UCSD-AML1 (cell line): ENCODE data around the gene TXNDC5.

Experiments used
- DNase-seq: peaks from one replicate; lab custom pipeline; 2025; ENCODE audit not compliant: unreplicated experiment; lab: John Stamatoyannopoulos, UW

TXNDC5 gene

DNA sequence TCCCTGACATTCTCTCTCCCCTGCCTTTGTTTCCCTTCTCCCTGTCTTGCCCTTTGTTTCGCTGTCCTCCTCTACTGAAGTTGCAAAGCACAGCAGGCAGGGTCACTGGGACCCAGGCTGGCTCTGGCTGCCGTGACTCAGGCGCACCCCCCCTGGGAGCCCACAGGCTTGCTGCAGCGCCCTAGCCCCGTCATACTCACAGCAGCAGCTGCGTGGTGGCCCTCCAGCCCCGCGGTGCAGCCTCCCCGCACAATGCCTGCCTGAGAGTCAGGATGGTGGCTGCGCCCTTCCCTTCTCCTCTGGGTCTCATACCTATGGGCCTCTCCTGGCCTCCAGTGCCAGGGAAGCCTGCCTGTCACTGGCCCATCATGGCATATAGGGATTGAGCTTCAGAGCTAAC, 41.7 kb downstream of the TXNDC5 start:
- no peak for DNase-seq

DNA sequence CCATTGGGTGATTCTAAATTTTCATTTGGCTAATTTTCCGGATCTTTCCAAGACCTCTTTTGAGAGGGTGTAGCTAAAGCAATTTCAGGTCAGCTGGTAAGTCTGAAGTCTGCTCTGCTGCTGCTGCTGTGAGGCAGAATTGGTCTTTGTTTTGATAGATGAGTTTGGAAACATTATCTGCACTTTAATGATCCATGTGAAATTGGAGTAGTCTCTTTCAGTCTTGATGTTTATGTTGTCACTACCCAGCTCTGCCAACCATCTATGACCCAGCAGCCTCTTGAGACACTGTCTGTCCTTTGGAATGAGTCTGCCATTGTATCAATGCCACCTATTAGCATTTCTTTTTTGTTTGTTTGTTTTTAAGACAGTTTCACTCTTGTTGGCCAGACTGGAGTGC, 44.1 kb downstream of the TXNDC5 start:
- DNase-seq, result no peak

DNA sequence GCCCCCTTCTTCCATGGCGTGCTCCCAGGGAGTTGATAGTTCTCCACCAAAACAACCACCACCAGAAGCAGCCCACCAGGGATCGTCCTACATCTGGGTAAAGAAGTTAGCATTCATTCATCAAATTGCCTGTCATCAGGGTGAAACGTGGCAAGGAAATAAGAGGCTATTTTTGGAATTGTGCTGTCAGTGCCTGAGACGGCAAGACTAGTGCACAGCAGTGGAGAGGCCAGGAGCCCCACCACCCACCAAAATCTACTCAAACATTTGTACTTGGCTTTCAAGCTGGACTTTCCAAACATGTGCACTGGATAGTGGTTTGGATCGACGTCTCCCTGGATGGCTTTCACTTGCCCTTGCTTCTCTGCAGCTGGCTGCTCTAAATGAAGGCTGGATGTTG, 44.8 kb downstream of the TXNDC5 start:
- no peak for DNase-seq

DNA sequence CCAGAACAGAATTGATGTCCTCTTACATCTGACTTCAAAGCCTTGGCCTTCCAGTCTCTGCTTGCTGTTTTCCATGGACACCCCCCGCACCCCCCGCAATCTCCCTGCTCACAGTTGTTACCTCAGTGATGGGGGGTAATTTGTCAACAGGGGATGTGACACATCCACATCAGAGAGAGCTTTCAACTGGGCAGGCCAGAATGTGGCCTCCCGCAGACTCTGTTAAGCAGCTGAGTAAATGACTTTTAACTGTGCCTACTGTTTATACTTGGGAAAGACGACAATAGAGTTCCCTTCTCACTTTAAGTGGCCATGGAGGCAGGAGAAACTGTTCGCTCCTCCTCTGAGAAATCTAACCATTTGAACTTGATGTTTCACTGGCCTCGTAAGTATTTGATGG, 51.0 kb downstream of the TXNDC5 start:
- no peak for DNase-seq

DNA sequence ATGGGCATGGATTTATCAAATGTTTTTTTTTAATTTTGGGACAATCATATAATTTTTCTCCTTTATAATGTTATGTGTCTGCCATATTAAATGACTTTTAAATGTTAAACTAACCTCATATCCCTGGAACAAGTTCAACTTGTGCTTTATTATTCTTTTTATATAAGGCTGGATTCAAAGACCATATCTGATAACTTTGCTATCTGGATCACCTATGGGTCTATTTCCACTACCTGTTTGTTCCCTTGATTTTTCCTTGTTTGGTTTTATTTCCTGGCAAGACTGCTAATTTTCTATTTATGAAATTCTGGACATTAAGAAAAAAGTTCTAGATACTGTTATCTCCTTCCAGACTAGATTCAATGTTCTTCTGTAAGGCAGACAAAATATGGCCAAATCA, 58.8 kb downstream of the TXNDC5 start:
- DNase-seq, result no peak

DNA sequence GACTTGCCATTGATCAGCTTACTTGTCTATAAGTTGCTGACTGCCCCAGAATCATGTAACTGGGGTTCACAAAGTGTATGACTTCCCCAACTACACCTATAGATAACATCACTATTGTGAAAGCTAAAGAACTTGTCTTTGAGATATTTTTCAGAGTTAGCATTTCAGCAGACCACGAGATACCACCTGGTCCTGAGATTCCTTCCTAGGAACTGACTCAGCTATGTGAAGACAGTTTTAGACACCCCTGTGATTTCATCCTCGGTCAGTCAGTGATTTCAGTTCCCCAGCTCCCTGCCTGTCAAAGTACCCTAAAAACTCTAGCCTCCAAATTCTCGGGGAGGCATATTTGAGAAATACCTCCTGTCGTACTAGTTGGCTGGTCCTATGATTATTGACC, 62.4 kb downstream of the TXNDC5 start:
- DNase-seq, result no peak

DNA sequence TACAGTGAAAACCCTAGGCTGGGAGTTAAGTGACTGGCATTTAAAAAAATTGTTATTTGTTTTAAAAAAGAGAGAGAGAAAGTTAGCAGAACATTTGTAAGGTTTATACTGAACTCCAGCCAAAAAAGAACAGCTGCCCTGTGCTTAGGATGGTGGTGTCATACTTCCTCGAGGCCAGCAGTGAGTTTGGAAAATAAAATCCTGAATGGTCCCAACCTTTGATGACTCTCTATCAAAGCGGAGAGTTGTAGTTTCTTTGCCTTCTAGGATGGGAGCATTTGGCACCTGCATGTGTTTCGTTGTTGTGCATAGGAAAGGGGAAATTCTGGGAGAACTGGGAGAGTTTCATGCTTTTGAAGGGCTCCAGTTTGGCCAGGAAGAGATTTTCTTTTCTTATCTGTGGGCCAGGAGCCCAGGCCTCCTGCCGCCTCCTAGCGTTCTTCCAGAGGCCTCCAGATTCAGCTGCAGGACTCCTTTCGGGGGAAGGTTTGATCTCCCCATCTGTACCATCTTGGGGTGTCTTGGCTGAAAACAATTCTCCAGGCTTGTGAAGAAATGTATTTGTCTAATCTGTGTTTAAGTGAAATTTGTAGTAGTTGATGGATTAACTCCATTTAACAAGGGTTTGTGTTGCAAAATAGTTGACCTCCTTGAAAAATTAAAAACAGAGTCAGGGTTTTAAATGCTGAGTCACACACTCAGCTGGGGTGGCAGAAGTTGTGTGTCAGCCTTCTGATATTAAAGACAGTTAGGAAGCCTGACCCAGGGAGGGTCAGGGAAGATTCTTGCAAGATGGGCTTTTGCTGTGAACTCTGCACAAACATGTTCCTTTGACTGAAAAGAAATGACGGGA, 63.4 kb downstream of the TXNDC5 start:
- no peak for DNase-seq

DNA sequence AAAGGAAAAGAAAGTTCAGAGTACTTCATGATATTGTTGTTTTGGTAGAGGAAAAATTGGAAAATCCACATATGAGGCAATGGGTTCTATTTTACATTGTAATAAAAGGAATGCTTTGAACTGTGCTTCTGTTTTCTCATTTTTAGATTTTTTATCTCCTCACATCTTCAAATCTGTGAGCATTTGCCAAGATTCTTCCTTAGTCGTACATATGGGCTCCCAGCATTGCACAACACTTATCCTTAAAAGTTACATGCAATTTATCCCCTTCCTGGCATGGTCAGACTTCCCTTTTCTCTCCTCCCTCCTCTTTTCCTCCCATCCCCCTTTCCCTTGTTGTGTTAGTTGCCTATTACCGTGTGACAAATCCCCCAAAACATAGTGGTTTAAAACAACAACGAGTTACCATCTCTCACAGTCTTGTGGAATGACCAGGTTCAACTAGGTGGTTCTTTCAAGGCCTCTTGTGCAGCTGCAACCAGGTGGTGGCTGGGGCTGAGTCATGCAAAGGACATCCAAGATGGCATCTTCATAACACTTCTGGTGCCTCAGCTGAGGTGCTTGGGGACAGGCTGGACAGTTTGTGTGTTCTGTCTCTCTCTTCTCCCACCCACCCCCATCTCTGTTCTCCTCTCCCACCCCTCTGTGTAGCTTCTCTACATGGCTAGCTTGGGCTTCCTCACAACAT, 68.7 kb downstream of the TXNDC5 start:
- no peak for DNase-seq

DNA sequence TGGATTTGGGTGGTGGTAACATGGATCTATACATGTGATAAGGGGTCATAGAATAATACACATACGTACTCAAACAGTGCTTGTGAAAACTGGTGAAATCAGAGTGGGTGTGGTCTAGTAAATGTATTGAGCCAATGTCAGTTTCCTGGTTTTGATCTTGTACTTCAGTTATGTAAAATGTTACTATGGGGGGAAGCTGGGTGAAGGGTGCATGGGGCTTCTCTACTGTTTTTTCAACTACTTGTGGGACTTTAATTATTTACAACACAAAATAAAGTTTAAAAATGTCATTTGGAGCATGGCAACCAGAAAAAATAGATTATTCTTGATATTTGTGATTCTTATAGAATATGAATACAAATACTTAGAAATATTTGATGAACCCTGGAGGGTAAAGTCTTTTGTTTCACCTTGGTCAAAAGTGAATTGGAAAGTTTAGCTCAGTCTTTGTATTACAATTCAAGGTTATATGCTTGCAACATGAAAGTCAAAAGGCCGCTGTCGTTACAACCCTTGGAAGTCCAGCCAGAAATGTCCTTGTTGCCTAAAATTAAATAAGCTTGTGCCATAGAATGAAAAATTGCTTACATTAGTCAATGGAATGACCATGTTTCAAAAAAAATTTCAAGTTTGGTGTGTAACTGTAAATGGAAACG, 74.1 kb downstream of the TXNDC5 start:
- no peak for DNase-seq

DNA sequence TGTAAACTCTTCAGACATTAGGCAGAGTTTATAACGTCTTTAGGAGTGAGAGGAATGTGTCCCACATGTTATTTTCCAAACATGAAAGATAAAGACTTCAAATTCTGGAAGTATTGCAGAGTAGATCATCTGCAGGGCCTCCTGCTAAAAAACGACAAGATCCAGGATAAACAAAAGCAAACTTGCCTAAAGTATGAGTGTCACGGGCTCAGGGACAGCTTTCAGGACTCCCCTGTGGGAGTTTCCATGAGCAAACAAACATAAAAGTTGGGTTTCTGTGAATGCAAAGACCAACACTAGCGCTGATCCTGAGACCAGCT, 76.9 kb downstream of the TXNDC5 start:
- DNase-seq, result no peak

DNA sequence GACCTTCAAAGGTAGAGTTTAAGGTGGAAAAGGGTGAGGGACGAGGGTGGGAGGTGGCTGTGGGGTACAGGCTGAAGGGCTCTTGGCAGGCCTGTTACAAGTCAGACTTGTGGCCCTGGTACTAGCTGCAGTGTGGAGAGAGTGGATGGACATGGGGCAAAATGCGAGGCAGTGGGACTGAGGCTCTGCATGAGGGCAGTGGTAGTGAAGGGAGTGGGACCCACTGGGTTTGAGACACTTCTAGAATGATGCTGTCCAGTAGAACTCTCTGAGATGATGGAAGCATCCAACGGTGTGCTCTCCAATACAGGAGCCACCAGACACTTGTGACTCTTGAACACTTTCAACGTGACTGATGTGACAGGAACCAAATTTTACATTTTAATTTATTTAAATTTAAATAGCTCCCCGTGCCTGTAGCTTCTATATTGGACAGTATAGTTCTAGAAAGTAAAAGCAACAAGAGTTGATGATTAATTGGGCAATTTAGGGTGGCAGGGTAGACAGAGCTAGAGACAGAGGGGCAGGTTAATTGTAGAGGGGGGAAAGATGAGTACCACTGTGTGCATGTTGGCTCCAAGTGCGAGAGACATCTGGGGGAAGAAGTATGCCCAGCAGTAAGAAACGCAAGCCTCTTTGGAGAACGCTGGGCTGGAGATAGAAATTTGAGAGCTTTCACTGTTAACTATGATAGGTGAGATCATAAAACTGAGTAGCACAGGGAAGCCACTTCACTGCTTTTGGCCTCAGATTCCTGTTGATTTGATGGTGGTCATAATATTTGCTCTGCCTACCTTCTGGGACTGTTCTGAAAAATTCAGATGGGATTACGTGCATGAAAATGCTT, 77.5 kb downstream of the TXNDC5 start:
- DNase-seq, result no peak
